Osteoblast (primary cell): ENCODE results near the gene B3GALNT1. TPM values are rescaled to one million over a fixed set of nuclear protein-coding genes. Genes with fewer than 3 reads are reported as not detected.

Source experiments
- DNase-seq: peaks from one replicate; pipeline ENCODE4 v3.0.0; 2011; ENCODE audit warnings: low spot score, mixed read lengths; ENCODE audit not compliant: insufficient read length; ENCODE audit errors: missing footprints
- H2AFZ ChIP-seq: 2 replicates; pipeline ENCODE4 v1.6.0; 2011; ENCODE audit warnings: mild to moderate bottlenecking, low read length
- H3K27ac ChIP-seq: 2 replicates; pipeline ENCODE4 v1.5.1; 2011; ENCODE audit warnings: mild to moderate bottlenecking, low read depth, low read length, moderate library complexity
- H3K27me3 ChIP-seq: 2 replicates; pipeline ENCODE4 v1.6.0; 2012; ENCODE audit warnings: mild to moderate bottlenecking, control low read depth, inconsistent platforms, low read length, moderate library complexity; ENCODE audit not compliant: insufficient read depth
- H3K36me3 ChIP-seq: 2 replicates; pipeline ENCODE4 v1.5.1; 2011; ENCODE audit warnings: mild to moderate bottlenecking, low read length, control low read depth, moderate library complexity; ENCODE audit not compliant: insufficient read depth
- H3K4me1 ChIP-seq: 2 replicates; pipeline ENCODE4 v1.5.1; 2011; ENCODE audit warnings: mild to moderate bottlenecking, low read length, control low read depth, moderate library complexity; ENCODE audit not compliant: insufficient read depth
- H3K4me2 ChIP-seq: 2 replicates; pipeline ENCODE4 v1.6.0; 2011; ENCODE audit warnings: mild to moderate bottlenecking, low read length; ENCODE audit not compliant: insufficient read depth
- H3K4me3 ChIP-seq: fragments of 200-600 bp; sonication (generic); 3 replicates; pipeline ENCODE4 v1.5.1; 2012; ENCODE audit warnings: mild to moderate bottlenecking, low read length, inconsistent platforms; ENCODE audit not compliant: insufficient read depth
- H3K79me2 ChIP-seq: 2 replicates; pipeline ENCODE4 v1.6.0; 2012; ENCODE audit warnings: mild to moderate bottlenecking, low read length, control low read depth, inconsistent platforms; ENCODE audit not compliant: insufficient read depth
- H3K9me3 ChIP-seq: 2 replicates; pipeline ENCODE4 v1.5.1; 2011; ENCODE audit warnings: low read depth, low read length, control low read depth
- H4K20me1 ChIP-seq: 2 replicates; pipeline ENCODE4 v1.6.0; 2012; ENCODE audit warnings: mild to moderate bottlenecking, low read length, control low read depth; ENCODE audit not compliant: insufficient read depth
- total RNA-seq: library from RNA; depleted of rRNA; stranded (reverse); fragments of >200 nt; gene quantifications from 2 replicates; pipeline ENCODE4 v1.2.3, GENCODE V29; 2012
- TF ChIP-seq, protein P1 (sequence below): IDR thresholded peaks from 2 replicates; pipeline ENCODE4 v1.5.1; 2011; ENCODE audit warnings: mild to moderate bottlenecking, low read depth, low read length, moderate library complexity; ENCODE audit errors: extremely low read depth

B3GALNT1 gene
- total RNA-seq, 1 donor = 25.0 TPM

DNA sequence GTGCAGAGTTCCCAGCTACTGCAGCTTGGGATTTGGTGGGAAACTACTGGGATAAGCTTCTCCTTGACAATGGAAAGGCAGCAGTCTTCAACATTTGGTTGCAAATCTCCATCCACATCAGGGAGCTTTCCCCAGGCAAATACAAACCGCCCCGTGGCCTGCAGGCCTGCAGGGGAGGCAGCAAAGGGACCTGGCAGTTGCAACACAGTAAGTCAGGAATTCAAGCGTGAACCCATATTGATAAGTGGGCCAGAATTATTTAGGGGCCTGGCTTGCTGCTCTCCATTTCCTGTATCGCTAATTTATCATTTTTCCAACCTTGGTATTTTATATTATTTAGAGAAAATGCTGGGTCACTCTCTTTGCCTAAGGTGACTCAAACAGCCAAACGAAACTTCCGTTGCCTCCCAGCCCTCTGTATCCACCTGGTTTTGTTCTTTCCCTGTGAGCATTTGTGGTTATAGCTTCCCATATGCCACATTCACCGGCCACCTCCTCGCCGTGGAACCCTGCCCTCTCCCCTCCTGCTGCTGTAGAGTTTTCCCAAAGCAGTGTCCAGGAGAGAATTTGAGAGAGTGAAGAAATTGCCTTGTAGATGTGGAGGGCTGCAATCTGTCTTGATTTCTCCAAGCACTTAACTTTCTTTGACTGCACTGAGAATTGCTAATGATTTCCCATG is 34.8 kb downstream of the B3GALNT1 start:
- DNase-seq = no peak
- H3K4me2 ChIP-seq = peak overlapping the region; percentile 37
- H2AFZ ChIP-seq = no peak overlapping the region
- no peak overlapping the region for H3K4me3 ChIP-seq
- H3K36me3 ChIP-seq = no peaks in the 10 kb centered on the region
- peaks cover 26% of the 10 kb centered on the region for H3K4me1 ChIP-seq
- H3K9me3 ChIP-seq = no peaks in the 10 kb centered on the region
- peak overlapping the region; percentile 44 for H3K27ac ChIP-seq
- H4K20me1 ChIP-seq = no peaks in the 10 kb centered on the region
- H3K27me3 ChIP-seq = no peaks in the 10 kb centered on the region
- no peaks in the 10 kb centered on the region for H3K79me2 ChIP-seq
- TF ChIP-seq, protein P1, sequence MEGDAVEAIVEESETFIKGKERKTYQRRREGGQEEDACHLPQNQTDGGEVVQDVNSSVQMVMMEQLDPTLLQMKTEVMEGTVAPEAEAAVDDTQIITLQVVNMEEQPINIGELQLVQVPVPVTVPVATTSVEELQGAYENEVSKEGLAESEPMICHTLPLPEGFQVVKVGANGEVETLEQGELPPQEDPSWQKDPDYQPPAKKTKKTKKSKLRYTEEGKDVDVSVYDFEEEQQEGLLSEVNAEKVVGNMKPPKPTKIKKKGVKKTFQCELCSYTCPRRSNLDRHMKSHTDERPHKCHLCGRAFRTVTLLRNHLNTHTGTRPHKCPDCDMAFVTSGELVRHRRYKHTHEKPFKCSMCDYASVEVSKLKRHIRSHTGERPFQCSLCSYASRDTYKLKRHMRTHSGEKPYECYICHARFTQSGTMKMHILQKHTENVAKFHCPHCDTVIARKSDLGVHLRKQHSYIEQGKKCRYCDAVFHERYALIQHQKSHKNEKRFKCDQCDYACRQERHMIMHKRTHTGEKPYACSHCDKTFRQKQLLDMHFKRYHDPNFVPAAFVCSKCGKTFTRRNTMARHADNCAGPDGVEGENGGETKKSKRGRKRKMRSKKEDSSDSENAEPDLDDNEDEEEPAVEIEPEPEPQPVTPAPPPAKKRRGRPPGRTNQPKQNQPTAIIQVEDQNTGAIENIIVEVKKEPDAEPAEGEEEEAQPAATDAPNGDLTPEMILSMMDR = no peak

DNA sequence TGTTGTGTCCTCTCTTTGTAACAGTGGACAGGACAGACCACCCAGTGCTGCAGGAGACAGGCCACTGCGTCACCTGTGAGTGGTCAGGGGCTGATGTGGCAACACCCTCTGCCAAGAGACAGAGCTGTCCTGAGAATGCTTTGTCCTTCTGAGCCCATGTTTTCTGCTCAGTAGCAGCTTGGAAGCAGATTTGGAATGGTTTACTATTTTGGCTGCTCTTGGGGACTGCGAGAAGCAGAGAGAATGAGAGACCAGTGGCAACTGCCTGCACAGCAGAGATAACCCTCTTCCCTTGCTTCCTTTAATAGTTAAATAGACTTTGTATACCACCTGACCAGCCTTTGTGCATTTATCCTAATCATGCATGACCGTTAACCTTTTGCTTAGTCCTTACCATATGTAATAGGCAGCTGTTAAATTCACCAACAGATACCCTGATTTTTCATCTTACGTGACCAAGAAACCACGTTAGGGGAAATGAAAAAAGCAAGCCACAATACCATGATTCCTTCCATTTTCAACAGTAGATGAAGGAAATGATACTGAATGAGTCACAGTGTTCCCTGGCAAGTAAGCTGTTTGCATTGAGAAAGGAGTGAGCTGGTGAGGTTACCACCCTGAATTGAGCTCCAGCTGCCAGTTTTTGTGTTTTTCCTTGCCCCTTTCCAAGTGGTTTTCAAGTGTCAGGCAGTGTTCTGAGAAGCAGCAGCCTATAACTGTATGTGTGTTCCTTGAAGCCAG is 35.5 kb downstream of the B3GALNT1 start:
- Histone ChIP-seq H3K36me3 (no peaks in the 10 kb centered on the region), H3K4me1 (peaks cover 26% of the 10 kb centered on the region), H4K20me1 (no peaks in the 10 kb centered on the region), H3K9me3 (no peaks in the 10 kb centered on the region), H3K79me2 (no peaks in the 10 kb centered on the region), H3K27ac (peak overlapping the region; percentile 44), H3K4me3 (peak overlapping the region; percentile 17), H3K27me3 (no peaks in the 10 kb centered on the region), H2AFZ (peak overlapping the region; percentile 16), H3K4me2 (peak overlapping the region; percentile 37)
- TF ChIP-seq, protein P1 = no peak
- peak; percentile 85 for DNase-seq

DNA sequence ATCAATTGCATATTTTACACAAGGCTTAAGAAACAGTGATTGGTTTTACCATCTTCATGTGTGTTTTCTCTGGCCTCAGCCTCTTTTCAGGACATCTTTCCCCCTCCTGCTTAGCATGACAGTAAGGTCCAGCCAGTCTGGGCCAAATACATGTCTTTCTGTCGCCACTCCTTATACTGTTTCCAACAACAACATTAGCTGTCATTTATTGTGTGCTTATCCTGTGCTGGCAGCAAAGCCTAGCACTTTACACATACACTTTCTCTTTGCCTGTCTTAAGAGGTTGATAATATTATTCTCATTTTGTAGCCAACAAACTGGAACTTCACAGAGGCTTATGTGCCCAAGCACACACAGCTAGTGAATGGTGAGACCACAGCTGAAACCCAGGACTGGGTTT is 37.8 kb downstream of the B3GALNT1 start:
- TF ChIP-seq, protein P1 = no peak
- no peak for DNase-seq
- Histone ChIP-seq H4K20me1 (no peaks in the 10 kb centered on the region), H3K27ac (no peak overlapping the region), H3K79me2 (no peaks in the 10 kb centered on the region), H3K4me3 (no peak overlapping the region), H3K4me2 (no peak overlapping the region), H3K4me1 (peaks cover 26% of the 10 kb centered on the region), H3K36me3 (no peaks in the 10 kb centered on the region), H3K27me3 (no peaks in the 10 kb centered on the region), H3K9me3 (no peaks in the 10 kb centered on the region), H2AFZ (no peak overlapping the region)

DNA sequence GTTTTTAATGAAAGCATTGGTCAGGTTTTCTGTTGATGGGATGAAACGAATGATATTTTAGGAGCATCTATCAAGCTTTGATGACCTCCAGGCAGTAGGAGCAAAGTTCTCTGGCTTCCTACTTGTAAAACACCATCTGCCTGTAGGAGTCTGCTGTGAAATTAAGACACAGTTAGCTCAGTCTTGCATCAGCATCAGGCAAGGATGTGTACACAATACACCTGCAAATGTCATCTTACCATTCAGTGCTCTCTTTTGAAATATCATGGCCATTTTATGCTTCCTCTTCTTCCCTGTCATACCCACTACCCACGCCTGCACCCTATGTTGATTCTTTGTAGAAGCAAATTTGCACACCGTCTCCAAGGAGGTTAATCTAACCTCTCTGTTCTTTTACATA is 38.2 kb downstream of the B3GALNT1 start:
- TF ChIP-seq, protein P1 = no peak
- H3K79me2 ChIP-seq = no peaks in the 10 kb centered on the region
- no peak overlapping the region for H3K4me3 ChIP-seq
- no peak overlapping the region for H3K27ac ChIP-seq
- peaks cover 26% of the 10 kb centered on the region for H3K4me1 ChIP-seq
- H3K9me3 ChIP-seq = no peaks in the 10 kb centered on the region
- no peak overlapping the region for H3K4me2 ChIP-seq
- H4K20me1 ChIP-seq = no peaks in the 10 kb centered on the region
- H2AFZ ChIP-seq = no peak overlapping the region
- no peaks in the 10 kb centered on the region for H3K27me3 ChIP-seq
- no peak for DNase-seq
- no peaks in the 10 kb centered on the region for H3K36me3 ChIP-seq
